Calu3 (cell line): ENCODE results near the gene ITPKB. TPM values are rescaled to one million over a fixed set of nuclear protein-coding genes. Genes with fewer than 3 reads are reported as not detected.

Experiments used
- BruUV-seq: library from RNA; stranded (reverse); fragments of 400-500 nt; replicated peaks from 2 replicates; lab custom pipeline; 2021; lab: Mats Ljungman, UMichigan
- CTCF ChIA-PET: fragments of 300-600 bp; sonication (Branson Sonifier 250); formaldehyde crosslinking; loops from one replicate; lab custom pipeline; 2022; ENCODE audit warnings: antibody characterized with exemption; lab: Charles Lee
- DNase-seq: peaks from one replicate; pipeline ENCODE4 v3.0.0; 2022
- H3K27ac Mint-ChIP-seq: one replicate; pipeline ENCODE4 v1.8.0; 2022; ENCODE audit warnings: mixed read lengths; ENCODE audit not compliant: unreplicated experiment
- H3K27me3 Mint-ChIP-seq: one replicate; pipeline ENCODE4 v1.8.0; 2022; ENCODE audit warnings: mixed read lengths; ENCODE audit not compliant: unreplicated experiment
- H3K36me3 Mint-ChIP-seq: one replicate; pipeline ENCODE4 v1.8.0; 2022; ENCODE audit warnings: mild to moderate bottlenecking, moderate library complexity, mixed read lengths; ENCODE audit not compliant: insufficient read depth, unreplicated experiment
- H3K4me1 Mint-ChIP-seq: one replicate; pipeline ENCODE4 v1.8.0; 2022; ENCODE audit warnings: mild to moderate bottlenecking, low read depth, mixed read lengths; ENCODE audit not compliant: unreplicated experiment
- H3K4me3 Mint-ChIP-seq: one replicate; pipeline ENCODE4 v1.8.0; 2022; ENCODE audit warnings: mild to moderate bottlenecking, low read depth, moderate library complexity, mixed read lengths; ENCODE audit not compliant: unreplicated experiment
- H3K9me3 Mint-ChIP-seq: one replicate; pipeline ENCODE4 v1.8.0; 2022; ENCODE audit warnings: low read depth, mixed read lengths; ENCODE audit not compliant: unreplicated experiment
- CTCF ChIP-seq: fragments of 200-600 bp; IDR thresholded peaks from one replicate; pipeline ENCODE4 v1.8.0; 2022; ENCODE audit warnings: antibody characterized with exemption; ENCODE audit not compliant: unreplicated experiment
- intact Hi-C: fragments of 100-400 bp; cut with micrococcal nuclease; formaldehyde crosslinking; loops from one replicate; pipeline ENCODE4 v1.10.0; 2022; ENCODE audit not compliant: unreplicated experiment
- total RNA-seq: library from RNA; stranded (reverse); gene quantifications from 2 replicates; pipeline ENCODE4 v1.2.3, GENCODE V29; 2022

ITPKB gene
- total RNA-seq, 1 experiment from 2014 or later: 11.8 TPM

GRCh38 chr1:226661271-226661670 is 77.8 kb downstream of the ITPKB start:
- intact Hi-C loops: no loop called here
- no peak overlapping the region for H3K27ac Mint-ChIP-seq
- H3K4me3 Mint-ChIP-seq: no peak overlapping the region
- no peaks in the 10 kb centered on the region for H3K9me3 Mint-ChIP-seq
- DNase-seq: no peak
- no peaks in the 10 kb centered on the region for H3K4me1 Mint-ChIP-seq
- BruUV-seq: no TSS peak
- CTCF ChIA-PET: no interaction called here
- H3K27me3 Mint-ChIP-seq: no peaks in the 10 kb centered on the region
- no peak for TF ChIP-seq CTCF
- H3K36me3 Mint-ChIP-seq: no peaks in the 10 kb centered on the region

GRCh38 chr1:226660410-226661182 is 78.5 kb downstream of the ITPKB start:
- BruUV-seq: no TSS peak
- no peak for DNase-seq
- Mint-ChIP-seq H3K27ac (no peak overlapping the region), H3K4me3 (no peak overlapping the region), H3K27me3 (no peaks in the 10 kb centered on the region), H3K36me3 (no peaks in the 10 kb centered on the region), H3K9me3 (no peaks in the 10 kb centered on the region), H3K4me1 (no peaks in the 10 kb centered on the region)
- no peak for TF ChIP-seq CTCF
- intact Hi-C loops: no loop called here
- CTCF ChIA-PET: interaction anchor here (0.7 kb wide), 1 partner anchor 1116 kb away, joined by 3 read pairs; no protein-coding TSS in a partner anchor

- intact Hi-C loops: no loop called here
- TF ChIP-seq CTCF: no peak
- Mint-ChIP-seq H3K4me1 (no peaks in the 10 kb centered on the region), H3K9me3 (no peaks in the 10 kb centered on the region), H3K36me3 (no peaks in the 10 kb centered on the region), H3K27ac (no peak overlapping the region), H3K4me3 (no peak overlapping the region), H3K27me3 (no peaks in the 10 kb centered on the region)
- CTCF ChIA-PET: no interaction called here
- no peak for DNase-seq
- no TSS peak for BruUV-seq
Observed at GRCh38 chr1:226659641-226660040, 79.4 kb downstream of the ITPKB start.

GRCh38 chr1:226659136-226659535 is 79.9 kb downstream of the ITPKB start:
- no peak for TF ChIP-seq CTCF
- BruUV-seq: no TSS peak
- H3K27me3 Mint-ChIP-seq: no peaks in the 10 kb centered on the region
- intact Hi-C loops: no loop called here
- no peak overlapping the region for H3K4me3 Mint-ChIP-seq
- CTCF ChIA-PET: no interaction called here
- H3K27ac Mint-ChIP-seq: no peak overlapping the region
- H3K36me3 Mint-ChIP-seq: no peaks in the 10 kb centered on the region
- no peak for DNase-seq
- H3K9me3 Mint-ChIP-seq: no peaks in the 10 kb centered on the region
- no peaks in the 10 kb centered on the region for H3K4me1 Mint-ChIP-seq
